SK-N-SH (cell line): ENCODE data around the gene PARVA.

Source experiments
- GABPA ChIP-seq: IDR thresholded peaks from 2 replicates; pipeline ENCODE4 v1.4.0; 2012; ENCODE audit warnings: low read depth, mild to moderate bottlenecking
- NFIC ChIP-seq: IDR thresholded peaks from 2 replicates; pipeline ENCODE4 v1.4.0; 2012; ENCODE audit warnings: borderline replicate concordance
- NRF1 ChIP-seq: IDR thresholded peaks from 2 replicates; pipeline ENCODE4 v1.6.1; 2012; ENCODE audit warnings: low read depth, mild to moderate bottlenecking, low read length
- POLR2AphosphoS5 ChIP-seq: IDR thresholded peaks from 2 replicates; pipeline ENCODE4 v1.6.1; 2012; ENCODE audit warnings: low read depth, low read length
- RAD21 ChIP-seq: IDR thresholded peaks from 2 replicates; pipeline ENCODE4 v1.6.1; 2012; ENCODE audit warnings: mild to moderate bottlenecking, low read length
- SIN3A ChIP-seq: IDR thresholded peaks from 2 replicates; pipeline ENCODE4 v1.6.1; 2012; ENCODE audit warnings: low read depth, mild to moderate bottlenecking, low read length, moderate library complexity, borderline replicate concordance
- TAF1 ChIP-seq: IDR thresholded peaks from 2 replicates; pipeline ENCODE4 v1.6.1; 2012; ENCODE audit warnings: low read depth, mild to moderate bottlenecking, low read length, moderate library complexity, borderline replicate concordance
- TEAD4 ChIP-seq: IDR thresholded peaks from 2 replicates; pipeline ENCODE4 v1.4.0; 2012; ENCODE audit warnings: mild to moderate bottlenecking, borderline replicate concordance; ENCODE audit not compliant: insufficient read depth
- TF ChIP-seq, protein P1 (sequence below): fragments of 200-600 bp; sonication (generic); IDR thresholded peaks from 2 replicates; pipeline ENCODE4 v1.6.1; 2017; ENCODE audit warnings: antibody characterized with exemption, mild to moderate bottlenecking, moderate library complexity
- TF ChIP-seq, protein P2 (sequence below): fragments of 150-350 bp; IDR thresholded peaks from 2 replicates; pipeline ENCODE4 v1.6.1; 2017; ENCODE audit warnings: antibody characterized with exemption, low read length, low read depth, borderline replicate concordance

DNA sequence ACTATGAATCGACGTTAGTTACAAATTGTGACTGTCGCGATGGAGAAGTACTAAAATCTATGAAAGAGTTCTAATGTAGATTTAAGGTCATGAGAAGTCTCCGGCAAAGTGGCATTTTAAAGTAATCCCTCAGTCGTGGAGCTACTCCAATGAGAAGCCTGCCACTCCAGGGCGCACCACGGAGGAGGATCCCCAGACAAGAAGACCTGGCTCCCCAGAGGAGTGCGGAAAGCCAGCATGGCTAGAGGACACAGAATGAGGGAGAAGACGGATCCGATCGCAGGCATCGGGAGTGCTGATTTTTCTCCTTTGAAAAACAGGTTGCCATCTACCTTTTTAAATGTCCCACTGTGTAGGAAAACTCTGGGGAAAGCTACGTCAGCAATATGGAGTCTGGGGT is 155.2 kb downstream of the PARVA start:
- no peak for TF ChIP-seq SIN3A
- no peak for TF ChIP-seq NRF1
- no peak for TF ChIP-seq POLR2AphosphoS5
- TF ChIP-seq RAD21: no peak
- TF ChIP-seq, protein P1, sequence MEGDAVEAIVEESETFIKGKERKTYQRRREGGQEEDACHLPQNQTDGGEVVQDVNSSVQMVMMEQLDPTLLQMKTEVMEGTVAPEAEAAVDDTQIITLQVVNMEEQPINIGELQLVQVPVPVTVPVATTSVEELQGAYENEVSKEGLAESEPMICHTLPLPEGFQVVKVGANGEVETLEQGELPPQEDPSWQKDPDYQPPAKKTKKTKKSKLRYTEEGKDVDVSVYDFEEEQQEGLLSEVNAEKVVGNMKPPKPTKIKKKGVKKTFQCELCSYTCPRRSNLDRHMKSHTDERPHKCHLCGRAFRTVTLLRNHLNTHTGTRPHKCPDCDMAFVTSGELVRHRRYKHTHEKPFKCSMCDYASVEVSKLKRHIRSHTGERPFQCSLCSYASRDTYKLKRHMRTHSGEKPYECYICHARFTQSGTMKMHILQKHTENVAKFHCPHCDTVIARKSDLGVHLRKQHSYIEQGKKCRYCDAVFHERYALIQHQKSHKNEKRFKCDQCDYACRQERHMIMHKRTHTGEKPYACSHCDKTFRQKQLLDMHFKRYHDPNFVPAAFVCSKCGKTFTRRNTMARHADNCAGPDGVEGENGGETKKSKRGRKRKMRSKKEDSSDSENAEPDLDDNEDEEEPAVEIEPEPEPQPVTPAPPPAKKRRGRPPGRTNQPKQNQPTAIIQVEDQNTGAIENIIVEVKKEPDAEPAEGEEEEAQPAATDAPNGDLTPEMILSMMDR: no peak
- TF ChIP-seq, protein P2, sequence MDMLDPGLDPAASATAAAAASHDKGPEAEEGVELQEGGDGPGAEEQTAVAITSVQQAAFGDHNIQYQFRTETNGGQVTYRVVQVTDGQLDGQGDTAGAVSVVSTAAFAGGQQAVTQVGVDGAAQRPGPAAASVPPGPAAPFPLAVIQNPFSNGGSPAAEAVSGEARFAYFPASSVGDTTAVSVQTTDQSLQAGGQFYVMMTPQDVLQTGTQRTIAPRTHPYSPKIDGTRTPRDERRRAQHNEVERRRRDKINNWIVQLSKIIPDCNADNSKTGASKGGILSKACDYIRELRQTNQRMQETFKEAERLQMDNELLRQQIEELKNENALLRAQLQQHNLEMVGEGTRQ: no peak
- TF ChIP-seq GABPA: no peak
- TF ChIP-seq TAF1: no peak
- TF ChIP-seq TEAD4: no peak
- no peak for TF ChIP-seq NFIC
